ENCODE measurements around the gene ZBTB48. TPM values are rescaled to one million over a fixed set of nuclear protein-coding genes. Genes with fewer than 3 reads are reported as not detected.

ZBTB48 gene
- polyA plus RNA-seq, 1 of the 3 experiments (the other 2 are of a cell fraction) = 31.2 TPM

DNA sequence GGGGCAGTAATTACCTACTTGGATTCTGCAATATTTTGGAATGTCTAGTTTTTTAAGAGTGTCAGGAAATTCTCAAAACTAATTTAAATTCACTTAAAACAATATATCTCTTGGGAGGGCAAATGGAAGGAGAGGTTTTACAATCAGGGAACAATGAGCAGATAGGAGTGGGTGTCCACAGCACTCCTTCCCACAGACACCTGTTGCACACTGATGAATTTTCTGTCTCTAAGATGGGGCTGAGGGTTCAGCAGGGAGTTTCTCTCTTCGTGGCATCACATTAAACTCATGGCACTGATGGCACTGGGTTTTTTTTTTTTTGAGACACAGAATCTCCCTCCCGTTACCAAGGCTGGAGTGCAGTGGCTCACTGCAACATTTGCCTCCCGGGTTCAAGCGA lies 39.3 kb downstream of the ZBTB48 start:
- H3K4me3 ChIP-seq (ENCODE audit: low read depth in 2 of 2, low read length in 1 of 2) = no peak overlapping the region
- peaks cover 0 to 4% of the 10 kb centered on the region in 2 experiments; a peak in 1 of 4 replicates for H3K4me1 ChIP-seq (ENCODE audit: control insufficient read depth in 1 of 2, insufficient read depth in 2 of 2, low read depth in 1 of 2, low read length in 1 of 2)
- no peak overlapping the region for H2AFZ ChIP-seq (ENCODE audit: low read depth)
- no peak overlapping the region for H3K27ac ChIP-seq (ENCODE audit: low read depth in 2 of 2, low read length in 1 of 2)
- peaks cover 18% of the 10 kb centered on the region for H3F3A ChIP-seq (replicated peaks; ENCODE audit: insufficient read depth)
- ChIA-PET CTCF (no interaction called here), POLR2A (no interaction called here)
- no peaks in the 10 kb centered on the region for H3K9me3 ChIP-seq
- no peak for DNase-seq
- H3K36me3 ChIP-seq (replicated peaks in 1 of 2; ENCODE audit: control insufficient read depth in 1 of 2, insufficient read depth in 2 of 2, low read length in 1 of 2) = peaks cover 24 to 31% of the 10 kb centered on the region in 2 experiments
- no peak overlapping the region for H3K4me2 ChIP-seq
- no peaks in the 10 kb centered on the region for H3K27me3 ChIP-seq (ENCODE audit: insufficient read depth)
- 95% methylated on average over 4 of the region's 4 CpGs for WGBS (ENCODE audit: low lambda C conversion rate)
- no peak overlapping the region for H3K9ac ChIP-seq
- no peak for TF ChIP-seq RCOR1 (IDR thresholded peaks at IDR 0.05; ENCODE audit: low read length)
- no peak for TF ChIP-seq RFX5 (IDR thresholded peaks at IDR 0.05; ENCODE audit: low read length)
- TF ChIP-seq RAD21 (IDR thresholded peaks at IDR 0.05; ENCODE audit: low read length) = no peak
- TF ChIP-seq, protein P1, sequence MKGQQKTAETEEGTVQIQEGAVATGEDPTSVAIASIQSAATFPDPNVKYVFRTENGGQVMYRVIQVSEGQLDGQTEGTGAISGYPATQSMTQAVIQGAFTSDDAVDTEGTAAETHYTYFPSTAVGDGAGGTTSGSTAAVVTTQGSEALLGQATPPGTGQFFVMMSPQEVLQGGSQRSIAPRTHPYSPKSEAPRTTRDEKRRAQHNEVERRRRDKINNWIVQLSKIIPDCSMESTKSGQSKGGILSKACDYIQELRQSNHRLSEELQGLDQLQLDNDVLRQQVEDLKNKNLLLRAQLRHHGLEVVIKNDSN (IDR thresholded peaks at IDR 0.05; ENCODE audit: borderline replicate concordance, low read depth) = no peak
- no peak for TF ChIP-seq TCF12 (IDR thresholded peaks at IDR 0.05)
- TF ChIP-seq, protein P2, sequence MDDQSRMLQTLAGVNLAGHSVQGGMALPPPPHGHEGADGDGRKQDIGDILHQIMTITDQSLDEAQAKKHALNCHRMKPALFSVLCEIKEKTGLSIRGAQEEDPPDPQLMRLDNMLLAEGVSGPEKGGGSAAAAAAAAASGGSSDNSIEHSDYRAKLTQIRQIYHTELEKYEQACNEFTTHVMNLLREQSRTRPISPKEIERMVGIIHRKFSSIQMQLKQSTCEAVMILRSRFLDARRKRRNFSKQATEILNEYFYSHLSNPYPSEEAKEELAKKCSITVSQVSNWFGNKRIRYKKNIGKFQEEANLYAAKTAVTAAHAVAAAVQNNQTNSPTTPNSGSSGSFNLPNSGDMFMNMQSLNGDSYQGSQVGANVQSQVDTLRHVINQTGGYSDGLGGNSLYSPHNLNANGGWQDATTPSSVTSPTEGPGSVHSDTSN (IDR thresholded peaks at IDR 0.05) = no peak
- TF ChIP-seq IRF3 (IDR thresholded peaks at IDR 0.05; ENCODE audit: low read depth, low read length) = no peak
- no peak for TF ChIP-seq GABPA (IDR thresholded peaks at IDR 0.05; ENCODE audit: low read depth)
- no peak for TF ChIP-seq EZH2phosphoT487 (IDR thresholded peaks at IDR 0.05; ENCODE audit: borderline replicate concordance, low read depth)
- no peak for TF ChIP-seq NRF1 (IDR thresholded peaks at IDR 0.05; ENCODE audit: low read depth, low read length)
- peaks cover 49% of the 10 kb centered on the region for H4K20me1 ChIP-seq (ENCODE audit: insufficient read depth)
- H3K79me2 ChIP-seq (ENCODE audit: insufficient read depth) = peaks cover 89% of the 10 kb centered on the region
- H3K9me2 ChIP-seq = no peaks in the 10 kb centered on the region

- DNase-seq = no peak
- 92% methylated on average over 35 of the region's 41 CpGs for WGBS (ENCODE audit: low lambda C conversion rate)
- H3K9ac ChIP-seq = no peak overlapping the region
- ChIA-PET POLR2A (interaction anchor here (0.5 to 1.6 kb wide), 2 partner anchors 27 to 95 kb away, joined by 3 read pairs; no protein-coding TSS in a partner anchor), CTCF (interaction anchor here (0.6 to 3.0 kb wide), 6 partner anchors 19 to 195 kb away, joined by 3 to 10 read pairs (median 3); partner anchors contain the start of genes KLHL21, NOL9 and TAS1R1)
- H3K27ac ChIP-seq (ENCODE audit: low read depth in 2 of 2, low read length in 1 of 2) = no peak overlapping the region
- TF ChIP-seq MEF2A (IDR thresholded peaks at IDR 0.05; ENCODE audit: borderline replicate concordance, low read depth) (no peak), JUND (IDR thresholded peaks at IDR 0.05) (no peak), MXI1 (IDR thresholded peaks at IDR 0.05; ENCODE audit: low read depth, low read length) (no peak), FOXJ3 (CRISPR knock-in tag; IDR thresholded peaks at IDR 0.05) (no peak), FOSL2 (IDR thresholded peaks at IDR 0.05; ENCODE audit: borderline replicate concordance, low read depth) (no peak), ELF1 (IDR thresholded peaks at IDR 0.05) (no peak), TCF12 (IDR thresholded peaks at IDR 0.05) (no peak), NRF1 (IDR thresholded peaks at IDR 0.05; ENCODE audit: low read depth, low read length) (no peak)
- TF ChIP-seq, protein P3, sequence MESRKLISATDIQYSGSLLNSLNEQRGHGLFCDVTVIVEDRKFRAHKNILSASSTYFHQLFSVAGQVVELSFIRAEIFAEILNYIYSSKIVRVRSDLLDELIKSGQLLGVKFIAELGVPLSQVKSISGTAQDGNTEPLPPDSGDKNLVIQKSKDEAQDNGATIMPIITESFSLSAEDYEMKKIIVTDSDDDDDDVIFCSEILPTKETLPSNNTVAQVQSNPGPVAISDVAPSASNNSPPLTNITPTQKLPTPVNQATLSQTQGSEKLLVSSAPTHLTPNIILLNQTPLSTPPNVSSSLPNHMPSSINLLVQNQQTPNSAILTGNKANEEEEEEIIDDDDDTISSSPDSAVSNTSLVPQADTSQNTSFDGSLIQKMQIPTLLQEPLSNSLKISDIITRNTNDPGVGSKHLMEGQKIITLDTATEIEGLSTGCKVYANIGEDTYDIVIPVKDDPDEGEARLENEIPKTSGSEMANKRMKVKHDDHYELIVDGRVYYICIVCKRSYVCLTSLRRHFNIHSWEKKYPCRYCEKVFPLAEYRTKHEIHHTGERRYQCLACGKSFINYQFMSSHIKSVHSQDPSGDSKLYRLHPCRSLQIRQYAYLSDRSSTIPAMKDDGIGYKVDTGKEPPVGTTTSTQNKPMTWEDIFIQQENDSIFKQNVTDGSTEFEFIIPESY (IDR thresholded peaks at IDR 0.05; ENCODE audit: borderline replicate concordance, low read depth) = no peak
- TF ChIP-seq, protein P4, sequence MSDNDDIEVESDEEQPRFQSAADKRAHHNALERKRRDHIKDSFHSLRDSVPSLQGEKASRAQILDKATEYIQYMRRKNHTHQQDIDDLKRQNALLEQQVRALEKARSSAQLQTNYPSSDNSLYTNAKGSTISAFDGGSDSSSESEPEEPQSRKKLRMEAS (IDR thresholded peaks at IDR 0.05; ENCODE audit: low read depth) = no peak
- H3K4me1 ChIP-seq (ENCODE audit: control insufficient read depth in 1 of 2, insufficient read depth in 2 of 2, low read depth in 1 of 2, low read length in 1 of 2) = peaks cover 0 to 5% of the 10 kb centered on the region in 2 experiments; a peak in 1 of 4 replicates
- H3K4me2 ChIP-seq = no peak overlapping the region
- peaks cover 26 to 31% of the 10 kb centered on the region in 2 experiments for H3K36me3 ChIP-seq (replicated peaks in 1 of 2; ENCODE audit: control insufficient read depth in 1 of 2, insufficient read depth in 2 of 2, low read length in 1 of 2)
- peaks cover 23% of the 10 kb centered on the region for H3F3A ChIP-seq (replicated peaks; ENCODE audit: insufficient read depth)
- no peak overlapping the region for H3K4me3 ChIP-seq (ENCODE audit: low read depth in 2 of 2, low read length in 1 of 2)
- H3K9me3 ChIP-seq = no peaks in the 10 kb centered on the region
- H3K79me2 ChIP-seq (ENCODE audit: insufficient read depth) = peaks cover 91% of the 10 kb centered on the region
- peaks cover 42% of the 10 kb centered on the region for H4K20me1 ChIP-seq (ENCODE audit: insufficient read depth)
- H3K9me2 ChIP-seq = no peaks in the 10 kb centered on the region
- no peaks in the 10 kb centered on the region for H3K27me3 ChIP-seq (ENCODE audit: insufficient read depth)
- no peak overlapping the region for H2AFZ ChIP-seq (ENCODE audit: low read depth)
These were observed 41.9 kb downstream of the ZBTB48 start for GRCh38 chr1:6621429-6622391.

Data from SK-N-SH (cell line).